ENCODE results near the gene TTC34. TPM values are rescaled to one million over a fixed set of nuclear protein-coding genes. Genes with fewer than 3 reads are reported as not detected.

The TTC34 gene
- total and polyA plus RNA-seq, 5 donors from 2014 or later: 0.05 to 1.1 (median 0.13) TPM

DNA sequence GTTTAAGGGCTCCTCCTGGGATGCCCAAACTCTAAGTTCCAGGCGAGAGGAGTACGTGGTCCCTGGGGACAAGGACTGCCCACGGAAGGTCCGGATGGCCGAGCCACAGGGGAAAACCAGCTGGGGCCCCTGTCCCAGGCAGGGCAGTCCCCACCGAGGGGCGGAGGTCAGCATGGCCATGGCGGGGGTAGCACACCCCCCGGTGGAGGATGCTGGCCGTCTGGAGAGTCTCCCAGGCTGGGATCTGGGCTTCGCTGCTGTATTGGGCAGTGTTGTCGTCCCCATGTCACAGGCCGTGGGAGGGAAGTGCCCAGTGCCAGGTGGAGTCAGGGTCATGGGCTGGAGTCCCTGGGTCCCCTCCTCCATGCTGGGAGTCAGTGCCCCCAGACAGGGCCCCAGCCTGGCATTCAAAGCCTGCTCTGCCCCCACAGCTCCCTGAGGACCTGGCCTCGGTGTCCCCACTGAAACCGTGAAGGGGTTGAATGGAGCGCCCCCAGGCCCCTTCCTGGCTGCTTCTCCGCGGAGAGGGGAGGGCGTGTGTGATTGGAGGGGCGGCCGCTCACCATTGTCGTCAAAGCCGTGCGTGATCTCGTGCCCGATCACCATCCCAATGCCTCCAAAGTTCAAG lies 208.1 kb downstream of the TTC34 start:
- no peaks in the 10 kb centered on the region for H3K9me3 ChIP-seq (ENCODE audit: control insufficient read depth in 2 of 2, low read length in 2 of 2)
- peaks cover 0 to 13% (median 1%) of the 10 kb centered on the region in 4 donors for H3K4me1 Mint-ChIP-seq
- no peak overlapping the region for H3K27ac ChIP-seq (ENCODE audit: insufficient read depth, low read length, poor library complexity, severe bottlenecking)
- ATAC-seq (ENCODE audit: low read depth in 2 of 2) (no peak), DNase-seq (no peak)
- H3K36me3 ChIP-seq (ENCODE audit: control insufficient read depth, insufficient read depth, low read length): peaks cover 4% of the 10 kb centered on the region
- no peaks in the 10 kb centered on the region for H3K27me3 ChIP-seq (ENCODE audit: control insufficient read depth, insufficient read depth, low read length)
- peaks cover 5% of the 10 kb centered on the region for H3K27me3 Mint-ChIP-seq
- H3K4me3 ChIP-seq (ENCODE audit: low read depth, low read length): no peak overlapping the region
- H3K27ac Mint-ChIP-seq: peak overlapping the region in 1 of 3 donors; percentile 65
- H3K36me3 Mint-ChIP-seq: no peaks in the 10 kb centered on the region
- peaks cover 5% of the 10 kb centered on the region for H3K4me1 ChIP-seq (ENCODE audit: control insufficient read depth, insufficient read depth, low read length, poor library complexity, severe bottlenecking)
- peaks cover 0 to under 1% (median 0%) of the 10 kb centered on the region in 7 donors for H3K9me3 Mint-ChIP-seq
- H3K4me3 Mint-ChIP-seq: no peak overlapping the region

DNA sequence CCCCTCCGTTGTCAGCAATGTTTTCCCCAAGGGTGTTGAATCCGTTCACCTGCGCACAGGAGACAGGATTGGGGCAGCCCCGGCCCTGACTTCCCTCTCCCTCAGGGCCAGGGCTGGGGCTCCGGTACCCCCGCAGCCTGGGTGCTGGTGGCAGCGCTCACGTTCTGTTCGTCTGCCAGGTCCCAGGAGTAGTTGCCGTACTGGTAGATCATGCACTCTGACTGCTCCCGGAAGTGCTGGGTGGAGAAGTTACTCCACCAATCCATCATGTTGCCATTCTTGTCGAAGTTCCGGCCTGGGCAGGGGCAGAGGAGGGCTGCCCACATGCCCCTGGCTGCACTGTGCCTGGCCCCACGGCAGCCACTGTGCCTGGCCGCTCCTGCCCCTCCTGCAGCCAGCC lies 208.8 kb downstream of the TTC34 start:
- H3K27ac Mint-ChIP-seq: peak overlapping the region in 2 of 3 donors; percentile 56 to 65
- Histone ChIP-seq H3K27ac (ENCODE audit: insufficient read depth, low read length, poor library complexity, severe bottlenecking) (no peak overlapping the region), H3K4me3 (ENCODE audit: low read depth, low read length) (no peak overlapping the region)

DNA sequence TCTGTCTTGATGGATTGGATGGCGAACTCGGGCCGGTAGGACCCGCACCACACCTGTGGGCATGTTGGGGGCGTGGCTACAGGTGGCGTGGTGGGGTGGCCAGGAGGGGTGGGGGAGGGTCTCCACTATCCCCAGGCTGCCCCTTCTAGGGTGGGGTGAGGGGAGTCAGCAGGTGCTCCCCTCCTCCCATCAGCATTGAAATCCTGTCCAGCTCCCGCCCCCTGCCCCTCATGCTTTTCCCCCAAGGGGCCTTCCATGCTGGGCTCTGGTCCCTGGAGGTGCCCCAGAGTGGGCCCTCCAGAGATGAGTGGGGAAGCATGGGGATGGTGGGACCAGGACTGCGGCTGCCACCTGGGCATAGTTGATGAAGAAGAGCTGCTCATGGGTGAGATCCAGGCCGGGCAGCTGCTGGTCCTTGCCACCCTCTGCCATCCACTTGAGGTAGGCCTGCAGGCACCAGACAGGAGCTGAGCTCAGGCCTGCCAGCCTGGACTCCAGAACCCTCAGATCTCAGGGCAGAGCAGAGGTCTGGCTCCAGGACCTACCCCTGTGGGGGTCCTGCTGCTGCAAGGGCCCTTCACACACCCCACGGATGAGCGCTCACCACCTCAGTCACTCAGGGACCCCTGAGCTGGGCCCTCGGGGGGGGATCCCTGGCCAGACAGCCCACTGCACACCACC lies 209.8 kb downstream of the TTC34 start:
- peaks cover 15% of the 10 kb centered on the region for H3K4me1 ChIP-seq (ENCODE audit: control insufficient read depth, insufficient read depth, low read length, poor library complexity, severe bottlenecking)
- H3K27ac ChIP-seq (ENCODE audit: insufficient read depth, low read length, poor library complexity, severe bottlenecking): no peak overlapping the region
- no peak overlapping the region for H3K4me3 ChIP-seq (ENCODE audit: low read depth, low read length)
- H3K27me3 ChIP-seq (ENCODE audit: control insufficient read depth, insufficient read depth, low read length): no peaks in the 10 kb centered on the region
- H3K36me3 ChIP-seq (ENCODE audit: control insufficient read depth, insufficient read depth, low read length): peaks cover 4% of the 10 kb centered on the region
- H3K36me3 Mint-ChIP-seq: no peaks in the 10 kb centered on the region
- H3K27me3 Mint-ChIP-seq: no peaks in the 10 kb centered on the region
- ATAC-seq (ENCODE audit: low read depth in 2 of 2) (no peak), DNase-seq (no peak)
- no peaks in the 10 kb centered on the region for H3K9me3 Mint-ChIP-seq
- no peak overlapping the region for H3K27ac Mint-ChIP-seq
- H3K4me3 Mint-ChIP-seq: peak overlapping the region in 2 of 4 donors; percentile 76 to 83
- no peaks in the 10 kb centered on the region for H3K9me3 ChIP-seq (ENCODE audit: control insufficient read depth in 2 of 2, low read length in 2 of 2)
- H3K4me1 Mint-ChIP-seq: peaks cover 0 to 17% (median 1%) of the 10 kb centered on the region in 4 donors

More for the DNA sequence above, 208.8 kb downstream of the TTC34 start:
- no peaks in the 10 kb centered on the region for H3K9me3 ChIP-seq (ENCODE audit: control insufficient read depth in 2 of 2, low read length in 2 of 2)
- Mint-ChIP-seq H3K4me3 (peak overlapping the region in 3 of 4 donors; percentile 64 to 71 (median 69)), H3K27me3 (peaks cover 5% of the 10 kb centered on the region), H3K4me1 (peaks cover 0 to 13% (median 1%) of the 10 kb centered on the region in 4 donors), H3K36me3 (no peaks in the 10 kb centered on the region), H3K9me3 (no peaks in the 10 kb centered on the region)
- ATAC-seq (ENCODE audit: low read depth in 2 of 2) (peak; percentile 10 to 32), DNase-seq (peak in 1 of 3 donors; percentile 51)
- H3K27me3 ChIP-seq (ENCODE audit: control insufficient read depth, insufficient read depth, low read length): no peaks in the 10 kb centered on the region
- peaks cover 4% of the 10 kb centered on the region for H3K36me3 ChIP-seq (ENCODE audit: control insufficient read depth, insufficient read depth, low read length)
- peaks cover 9% of the 10 kb centered on the region for H3K4me1 ChIP-seq (ENCODE audit: control insufficient read depth, insufficient read depth, low read length, poor library complexity, severe bottlenecking)

DNA sequence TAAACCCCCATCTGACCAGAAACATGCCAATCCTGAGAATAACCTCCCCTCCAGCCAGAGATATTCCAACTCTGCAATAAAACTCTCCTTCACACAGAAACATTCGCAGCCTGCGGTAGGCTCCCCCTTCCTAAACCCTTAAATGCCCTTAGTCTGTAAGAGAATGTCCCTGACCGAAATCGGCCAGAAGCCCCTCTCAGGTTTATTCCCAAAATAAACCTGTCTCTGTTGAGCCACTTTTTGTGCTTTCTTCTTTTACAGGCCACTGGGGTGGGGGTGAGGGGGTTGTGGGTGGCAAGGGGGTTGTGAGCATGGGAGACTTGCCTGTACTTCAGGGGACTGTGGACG lies 210.3 kb downstream of the TTC34 start:
- H3K9me3 ChIP-seq (ENCODE audit: control insufficient read depth in 2 of 2, low read length in 2 of 2): no peaks in the 10 kb centered on the region
- Mint-ChIP-seq H3K4me3 (peak overlapping the region in 2 of 4 donors; percentile 32 to 83), H3K27ac (peak overlapping the region in 1 of 3 donors; percentile 32), H3K9me3 (no peaks in the 10 kb centered on the region), H3K27me3 (no peaks in the 10 kb centered on the region), H3K36me3 (no peaks in the 10 kb centered on the region), H3K4me1 (peaks cover 0 to 17% (median 1%) of the 10 kb centered on the region in 4 donors)
- no peaks in the 10 kb centered on the region for H3K27me3 ChIP-seq (ENCODE audit: control insufficient read depth, insufficient read depth, low read length)
- H3K4me3 ChIP-seq (ENCODE audit: low read depth, low read length): no peak overlapping the region
- peaks cover 4% of the 10 kb centered on the region for H3K36me3 ChIP-seq (ENCODE audit: control insufficient read depth, insufficient read depth, low read length)
- DNase-seq (no peak), ATAC-seq (ENCODE audit: low read depth in 2 of 2) (no peak)
- H3K27ac ChIP-seq (ENCODE audit: insufficient read depth, low read length, poor library complexity, severe bottlenecking): no peak overlapping the region
- H3K4me1 ChIP-seq (ENCODE audit: control insufficient read depth, insufficient read depth, low read length, poor library complexity, severe bottlenecking): peaks cover 15% of the 10 kb centered on the region

DNA sequence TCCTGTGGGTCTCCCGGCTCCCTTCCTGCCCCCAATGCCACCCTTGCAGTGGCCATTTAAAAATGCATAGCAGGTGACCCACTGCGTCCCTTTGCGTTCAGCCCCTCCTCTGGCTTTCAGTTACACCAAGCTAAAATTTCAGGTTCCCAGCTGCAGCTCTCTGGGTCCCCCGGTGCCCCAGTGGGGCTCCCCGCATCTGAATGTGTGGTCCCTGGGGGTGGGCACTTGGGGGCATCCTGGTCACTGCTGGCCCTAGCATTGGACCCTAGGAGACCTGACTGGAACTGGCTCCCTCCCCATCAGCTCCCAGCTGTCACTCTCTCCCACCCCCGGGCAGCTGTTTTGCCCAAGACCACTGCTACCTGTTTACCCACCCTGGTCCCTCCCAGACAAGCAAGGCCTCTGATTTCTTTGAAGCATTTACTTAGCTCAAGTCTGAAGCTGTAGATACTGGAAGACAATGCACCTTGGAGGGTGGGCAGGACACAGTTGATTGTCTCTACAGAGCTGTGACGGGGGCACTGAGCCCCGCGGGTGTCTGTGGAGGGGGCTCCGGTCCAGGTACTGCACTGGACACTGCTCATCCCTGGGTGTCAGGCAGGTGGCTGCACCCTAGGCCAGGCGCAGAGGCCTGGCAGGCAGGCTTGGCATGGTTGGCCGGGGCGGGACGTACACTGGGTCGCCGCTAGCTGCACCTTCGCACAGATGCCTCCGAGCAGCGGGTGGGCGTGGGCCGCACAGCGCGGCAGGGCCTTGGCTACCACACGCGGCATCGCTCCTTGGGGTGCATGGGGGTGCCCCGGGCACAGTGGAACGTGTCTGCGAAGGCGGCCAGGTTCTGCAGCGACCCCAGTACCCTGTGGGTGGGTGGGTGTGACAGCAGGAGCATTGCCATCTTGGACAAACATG lies 211.0 kb downstream of the TTC34 start:
- Mint-ChIP-seq H3K9me3 (no peaks in the 10 kb centered on the region), H3K36me3 (no peaks in the 10 kb centered on the region), H3K27ac (peak overlapping the region in 2 of 3 donors; percentile 31 to 32), H3K27me3 (no peaks in the 10 kb centered on the region), H3K4me3 (peak overlapping the region in 3 of 4 donors; percentile 35 to 84 (median 83)), H3K4me1 (peaks cover 0 to 18% (median 3%) of the 10 kb centered on the region in 4 donors)
- ATAC-seq (ENCODE audit: low read depth in 2 of 2) (no peak), DNase-seq (no peak)
- Histone ChIP-seq H3K4me3 (ENCODE audit: low read depth, low read length) (no peak overlapping the region), H3K27me3 (ENCODE audit: control insufficient read depth, insufficient read depth, low read length) (no peaks in the 10 kb centered on the region), H3K36me3 (ENCODE audit: control insufficient read depth, insufficient read depth, low read length) (peaks cover 4% of the 10 kb centered on the region), H3K27ac (ENCODE audit: insufficient read depth, low read length, poor library complexity, severe bottlenecking) (no peak overlapping the region), H3K4me1 (ENCODE audit: control insufficient read depth, insufficient read depth, low read length, poor library complexity, severe bottlenecking) (peaks cover 20% of the 10 kb centered on the region), H3K9me3 (ENCODE audit: control insufficient read depth in 2 of 2, low read length in 2 of 2) (no peaks in the 10 kb centered on the region)

DNA sequence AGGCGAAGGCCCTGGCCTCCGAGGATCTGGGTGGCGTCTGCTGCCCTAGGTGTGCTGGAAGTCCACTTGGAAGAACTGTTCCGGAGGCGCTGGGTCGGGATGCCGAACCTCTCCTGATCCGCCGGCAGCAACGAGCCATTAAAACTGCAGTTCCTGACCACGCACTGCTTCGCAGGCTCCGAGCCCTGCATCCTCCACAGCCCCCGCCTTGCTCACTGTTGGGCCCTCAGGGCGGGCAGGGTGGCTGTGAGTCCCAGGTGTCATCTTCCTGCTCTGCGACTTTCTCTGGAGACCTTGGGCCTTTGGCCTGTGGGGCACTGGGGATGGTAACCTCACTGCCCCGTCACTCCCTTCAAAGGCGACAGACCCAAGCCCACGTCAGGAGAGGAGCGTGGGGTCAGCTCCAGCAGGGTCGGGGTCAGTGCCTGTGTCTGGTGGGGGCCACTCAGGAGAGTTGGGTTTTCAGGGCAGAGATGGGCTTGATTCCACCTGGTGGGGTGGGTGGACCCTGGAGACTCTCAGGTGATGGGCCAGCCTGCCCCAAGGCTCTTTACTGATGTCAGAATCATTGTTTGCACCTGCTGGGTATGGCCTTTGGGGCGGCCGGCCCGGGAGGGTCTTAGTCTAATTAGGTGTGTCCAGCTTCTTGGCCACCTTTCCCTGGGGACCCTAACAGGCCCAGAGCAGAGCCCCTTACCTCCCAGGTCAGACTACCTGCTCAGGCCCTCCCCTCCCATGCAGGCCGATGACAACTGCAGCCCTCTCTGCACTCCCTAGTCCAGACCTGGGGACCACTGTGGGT lies 211.9 kb downstream of the TTC34 start:
- Mint-ChIP-seq H3K36me3 (no peaks in the 10 kb centered on the region), H3K4me3 (peak overlapping the region in 3 of 4 donors; percentile 16 to 84 (median 19)), H3K4me1 (peaks cover 0 to 25% (median 8%) of the 10 kb centered on the region in 4 donors), H3K9me3 (no peaks in the 10 kb centered on the region), H3K27ac (peak overlapping the region in 1 of 3 donors; percentile 31), H3K27me3 (no peaks in the 10 kb centered on the region)
- Histone ChIP-seq H3K27me3 (ENCODE audit: control insufficient read depth, insufficient read depth, low read length) (no peaks in the 10 kb centered on the region), H3K4me3 (ENCODE audit: low read depth, low read length) (no peak overlapping the region), H3K4me1 (ENCODE audit: control insufficient read depth, insufficient read depth, low read length, poor library complexity, severe bottlenecking) (peaks cover 29% of the 10 kb centered on the region), H3K36me3 (ENCODE audit: control insufficient read depth, insufficient read depth, low read length) (peaks cover 4% of the 10 kb centered on the region), H3K27ac (ENCODE audit: insufficient read depth, low read length, poor library complexity, severe bottlenecking) (no peak overlapping the region), H3K9me3 (ENCODE audit: control insufficient read depth in 2 of 2, low read length in 2 of 2) (no peaks in the 10 kb centered on the region)
- no peak for ATAC-seq (ENCODE audit: low read depth in 2 of 2)
- DNase-seq: no peak

Data from CD4-positive, CD25-positive, alpha-beta regulatory T cell (primary cell).